Muscle layer of duodenum (tissue), 2 donors: Measurements from ENCODE around the gene ZNF701.
"Not testable (repeated sequence)": the region's sequence is repeated elsewhere in the genome, so short reads cannot be mapped to it uniquely, and the experiment has no call there.

Experiments
- H3K27ac ChIP-seq: one replicate; pipeline ENCODE4 v1.7.0; 2013; ENCODE audit warnings: mild to moderate bottlenecking, low read length
- H3K27me3 ChIP-seq: one replicate; pipeline ENCODE4 v1.7.0; 2013; ENCODE audit warnings: low read depth, mild to moderate bottlenecking, control low read depth, low read length
- H3K36me3 ChIP-seq, 2 donors: one replicate each; pipeline ENCODE4 v1.7.0; 2013; ENCODE audit warnings: low read length in 2 of 2, control low read depth in 1 of 2, mild to moderate bottlenecking in 1 of 2; ENCODE audit not compliant: insufficient read depth in 2 of 2, control insufficient read depth in 1 of 2
- H3K4me1 ChIP-seq, 2 donors: one replicate each; pipeline ENCODE4 v1.7.0; 2013; ENCODE audit warnings: low read length in 2 of 2, mild to moderate bottlenecking in 2 of 2, control low read depth in 1 of 2, moderate library complexity in 1 of 2; ENCODE audit not compliant: insufficient read depth in 2 of 2, control insufficient read depth in 1 of 2
- H3K4me3 ChIP-seq, 2 donors: one replicate each; pipeline ENCODE4 v1.7.0; 2013; ENCODE audit warnings: low read length in 2 of 2, low read depth in 1 of 2, mild to moderate bottlenecking in 1 of 2
- H3K9me3 ChIP-seq, 2 donors: one replicate each; pipeline ENCODE4 v1.7.0; 2013; ENCODE audit warnings: low read length in 2 of 2, control low read depth in 1 of 2, mild to moderate bottlenecking in 1 of 2; ENCODE audit not compliant: control insufficient read depth in 1 of 2
- donor health status: healthy.

ZNF701 gene

DNA sequence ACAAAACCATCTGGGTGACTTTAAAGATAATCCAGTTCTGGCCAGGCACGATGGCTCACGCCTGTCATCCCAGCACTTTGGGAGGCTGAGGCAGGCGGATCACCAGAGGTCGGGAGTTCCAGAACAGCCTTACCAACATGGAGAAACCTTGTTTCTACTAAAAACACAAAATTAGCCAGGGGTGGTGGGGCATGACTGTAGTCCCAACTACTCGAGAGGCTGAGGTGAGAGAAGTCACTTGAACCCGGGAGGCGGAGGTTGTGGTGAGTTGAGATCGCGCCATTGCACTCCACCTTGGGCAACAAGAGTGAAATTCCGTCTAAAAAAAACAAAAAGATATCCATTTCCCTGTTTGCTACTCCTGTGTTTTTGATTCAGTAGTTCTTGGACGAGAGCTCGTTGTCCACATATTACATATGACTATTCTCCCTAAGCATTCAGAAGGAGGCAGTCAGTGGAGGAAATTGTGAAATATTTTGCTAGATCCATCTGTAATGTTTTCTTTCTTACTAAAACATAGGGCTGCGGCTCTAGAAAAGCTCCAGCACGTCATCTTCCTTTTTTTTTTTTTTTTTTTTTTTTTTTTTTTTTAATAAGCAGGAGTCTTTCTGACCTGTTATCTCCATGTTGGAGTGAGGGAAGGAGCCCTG is 33.6 kb downstream of the ZNF701 start:
- no peak overlapping the region for H3K27ac ChIP-seq
- H3K4me3 ChIP-seq = no peak overlapping the region

DNA sequence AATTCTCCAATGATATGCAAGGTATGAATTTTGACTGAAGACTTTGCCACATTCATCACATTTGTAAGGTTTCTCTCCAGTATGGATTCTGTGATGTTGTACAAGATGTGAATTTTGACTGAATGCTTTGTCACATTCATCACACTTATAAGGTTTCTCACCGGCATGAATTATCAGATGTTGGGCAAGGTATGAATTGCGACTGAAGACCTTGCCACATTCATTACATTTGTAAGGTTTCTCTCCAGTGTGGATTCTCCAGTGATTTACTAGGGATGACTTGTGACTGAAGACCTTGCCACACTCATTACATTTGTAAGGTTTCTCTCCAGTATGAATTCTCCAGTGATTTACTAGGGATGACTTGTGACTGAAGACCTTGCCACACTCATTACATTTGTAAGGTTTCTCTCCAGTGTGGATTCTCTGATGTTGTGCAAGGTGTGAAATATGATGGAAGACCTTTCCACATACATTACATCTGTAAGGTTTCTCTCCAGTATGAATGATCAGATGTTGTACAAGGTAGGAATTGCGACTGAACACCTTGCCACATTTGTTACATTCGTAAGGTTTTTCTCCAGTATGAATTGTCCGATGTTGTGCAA is 43.3 kb downstream of the ZNF701 start:
- no peak overlapping the region for H3K4me3 ChIP-seq
- H3K4me1 ChIP-seq = no peaks in the 10 kb centered on the region
- no peak overlapping the region for H3K27ac ChIP-seq
- H3K27me3 ChIP-seq = no peaks in the 10 kb centered on the region
- peaks cover 14 to 17% of the 10 kb centered on the region in 2 donors for H3K9me3 ChIP-seq
- H3K36me3 ChIP-seq = peaks cover 22 to 65% of the 10 kb centered on the region in 2 donors

More for the DNA sequence above, 33.6 kb downstream of the ZNF701 start:
- Histone ChIP-seq H3K9me3 (no peaks in the 10 kb centered on the region), H3K4me1 (peaks cover 0 to 5% of the 10 kb centered on the region in 2 donors), H3K36me3 (peaks cover 0 to 2% of the 10 kb centered on the region in 2 donors), H3K27me3 (no peaks in the 10 kb centered on the region)

DNA sequence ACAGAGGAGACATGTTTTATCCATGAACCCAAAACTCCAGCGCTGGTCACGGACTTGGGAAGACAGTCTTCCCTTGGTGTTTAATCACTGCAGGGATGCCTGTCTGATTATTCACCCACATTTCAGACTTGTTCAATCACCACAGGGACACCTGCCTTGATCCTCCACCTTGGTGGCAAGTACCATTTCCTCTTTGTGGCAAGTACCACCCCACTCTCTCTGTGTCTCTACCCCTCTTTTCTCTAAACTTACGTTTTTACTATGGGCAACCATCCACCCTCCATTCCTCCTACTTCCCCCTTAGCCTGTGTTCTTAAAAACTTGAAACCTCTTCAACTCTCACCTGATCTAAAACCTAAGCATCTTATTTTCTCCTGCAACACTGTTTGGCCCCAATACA is 51.3 kb downstream of the ZNF701 start:
- H3K27ac ChIP-seq = no peak overlapping the region
- H3K4me3 ChIP-seq = no peak overlapping the region
- H3K36me3 ChIP-seq = peaks cover 11 to 60% of the 10 kb centered on the region in 2 donors
- H3K27me3 ChIP-seq = no peaks in the 10 kb centered on the region
- H3K9me3 ChIP-seq = peaks cover 0 to 4% of the 10 kb centered on the region in 2 donors
- no peaks in the 10 kb centered on the region for H3K4me1 ChIP-seq

DNA sequence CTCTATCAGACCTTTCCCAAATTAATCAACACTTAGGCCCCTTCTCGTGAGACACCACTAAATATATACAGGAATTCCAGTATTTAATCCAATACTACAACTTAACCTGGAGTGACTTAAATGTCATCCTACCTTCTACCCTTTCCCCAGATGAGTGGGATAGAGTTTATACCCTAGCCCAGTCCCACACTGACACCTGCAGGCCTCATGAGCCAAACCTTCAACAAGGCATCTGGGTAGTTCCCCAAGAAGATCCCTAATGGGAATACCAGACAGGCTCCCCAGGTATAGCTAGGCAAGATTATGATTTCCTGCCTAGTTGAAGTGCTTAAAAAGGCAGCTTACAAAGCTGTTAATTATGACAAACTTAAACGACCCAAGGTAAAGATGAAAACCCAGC is 52.2 kb downstream of the ZNF701 start:
- no peaks in the 10 kb centered on the region for H3K4me1 ChIP-seq
- H3K36me3 ChIP-seq = peaks cover 11 to 53% of the 10 kb centered on the region in 2 donors
- H3K27me3 ChIP-seq = no peaks in the 10 kb centered on the region
- no peaks in the 10 kb centered on the region for H3K9me3 ChIP-seq
- H3K4me3 ChIP-seq = no peak overlapping the region
- no peak overlapping the region for H3K27ac ChIP-seq

DNA sequence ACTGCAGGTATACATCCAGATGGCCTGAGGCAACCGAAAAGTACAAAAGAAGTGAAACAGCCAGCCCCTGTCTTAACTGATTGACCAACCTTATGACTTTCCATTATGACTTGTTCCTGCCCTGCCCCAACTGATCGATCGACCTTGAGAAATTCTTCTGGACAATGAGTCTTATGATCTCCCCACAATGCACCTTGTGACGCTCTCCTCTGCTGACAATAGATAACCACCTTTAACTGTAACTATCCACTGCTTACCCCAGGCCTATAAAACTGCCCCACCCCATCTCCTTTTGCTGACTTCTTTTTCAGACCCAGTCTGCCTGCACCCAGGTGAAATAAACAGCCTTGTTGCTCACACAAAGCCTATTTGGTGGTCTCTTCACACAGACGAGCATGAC is 56.8 kb downstream of the ZNF701 start:
- Histone ChIP-seq H3K4me1 (no peaks in the 10 kb centered on the region), H3K4me3 (no peak overlapping the region), H3K9me3 (no peaks in the 10 kb centered on the region), H3K27ac (no peak overlapping the region), H3K36me3 (peaks cover 8 to 32% of the 10 kb centered on the region in 2 donors), H3K27me3 (no peaks in the 10 kb centered on the region)

DNA sequence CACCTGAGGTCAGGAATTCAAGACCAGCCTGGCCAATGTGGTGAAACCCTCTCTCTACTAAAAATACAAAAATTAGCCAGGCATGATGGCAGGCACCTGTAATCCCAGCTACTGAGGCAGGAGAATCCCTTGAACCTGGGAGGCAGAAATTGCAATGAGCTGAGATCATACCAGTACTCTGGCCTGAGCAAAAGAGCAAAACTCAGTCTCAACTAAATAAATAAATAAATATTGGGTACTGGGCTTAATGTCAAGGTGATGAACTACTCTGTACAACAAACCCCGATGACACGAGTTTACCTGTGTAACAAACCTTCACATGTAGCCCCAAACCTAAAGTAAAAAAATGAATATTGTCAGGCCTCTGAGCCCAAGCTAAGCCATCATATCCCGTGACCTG is 57.4 kb downstream of the ZNF701 start:
- H3K27me3 ChIP-seq, H3K9me3 ChIP-seq, H3K4me3 ChIP-seq, H3K27ac ChIP-seq, H3K4me1 ChIP-seq: not testable (repeated sequence)
- H3K36me3 ChIP-seq = peaks cover 8 to 32% of the 10 kb centered on the region in 2 donors

DNA sequence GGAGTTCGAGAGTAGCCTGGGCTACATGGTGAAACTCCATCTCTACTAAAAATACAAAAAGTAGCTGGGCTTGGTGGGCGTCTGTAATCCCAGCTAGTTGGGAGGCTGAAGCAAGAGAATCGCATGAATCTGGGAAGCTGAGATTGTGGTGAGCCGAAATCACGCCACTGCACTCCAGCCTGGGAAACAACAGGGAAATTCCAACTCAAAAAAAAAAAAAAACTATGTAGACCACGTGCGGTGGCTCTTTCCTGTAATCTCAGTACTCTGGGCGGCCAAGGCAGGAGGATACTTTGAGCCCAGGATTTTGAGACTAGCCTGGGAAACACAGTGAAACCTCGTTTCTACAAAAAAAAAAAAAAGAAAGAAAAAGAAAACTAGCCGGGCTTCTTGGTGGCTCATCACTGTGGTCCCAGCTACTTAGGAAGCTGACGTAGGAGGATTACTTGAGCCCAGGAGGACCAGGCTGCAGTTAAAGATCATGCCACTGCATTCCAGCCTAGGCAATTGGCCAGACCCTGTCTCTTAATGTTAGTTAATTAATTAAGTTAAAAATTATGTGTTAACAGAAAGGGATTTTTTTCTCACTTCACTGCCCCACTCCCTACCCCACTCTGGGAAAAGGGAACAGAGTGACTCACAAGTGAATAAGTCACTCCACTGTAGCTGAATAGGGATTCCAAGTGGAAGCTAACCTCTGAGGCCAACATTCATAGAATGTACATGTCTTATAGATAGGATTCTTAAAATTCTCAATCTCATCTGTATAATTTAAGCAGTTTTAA is 65.9 kb downstream of the ZNF701 start:
- Histone ChIP-seq H3K4me3 (no peak overlapping the region), H3K27me3 (no peaks in the 10 kb centered on the region), H3K9me3 (no peaks in the 10 kb centered on the region), H3K27ac (no peak overlapping the region), H3K4me1 (peaks cover 4 to 6% of the 10 kb centered on the region in 2 donors), H3K36me3 (peaks cover 0 to 2% of the 10 kb centered on the region in 2 donors)
